GM12801 (cell line): ENCODE data around the gene SORBS1.

Experiments used
- CTCF ChIP-seq: IDR thresholded peaks from one replicate; pipeline ENCODE4 v1.5.1; 2011; ENCODE audit warnings: control low read depth; ENCODE audit not compliant: insufficient read length; ENCODE audit errors: extremely low read depth

SORBS1 gene

GRCh38 chr10:95295031-95295755 lies 266.0 kb downstream of the SORBS1 start:
- TF ChIP-seq CTCF = no peak

- no peak for TF ChIP-seq CTCF
Measured at GRCh38 chr10:95293631-95294030, 267.5 kb downstream of the SORBS1 start.

DNA sequence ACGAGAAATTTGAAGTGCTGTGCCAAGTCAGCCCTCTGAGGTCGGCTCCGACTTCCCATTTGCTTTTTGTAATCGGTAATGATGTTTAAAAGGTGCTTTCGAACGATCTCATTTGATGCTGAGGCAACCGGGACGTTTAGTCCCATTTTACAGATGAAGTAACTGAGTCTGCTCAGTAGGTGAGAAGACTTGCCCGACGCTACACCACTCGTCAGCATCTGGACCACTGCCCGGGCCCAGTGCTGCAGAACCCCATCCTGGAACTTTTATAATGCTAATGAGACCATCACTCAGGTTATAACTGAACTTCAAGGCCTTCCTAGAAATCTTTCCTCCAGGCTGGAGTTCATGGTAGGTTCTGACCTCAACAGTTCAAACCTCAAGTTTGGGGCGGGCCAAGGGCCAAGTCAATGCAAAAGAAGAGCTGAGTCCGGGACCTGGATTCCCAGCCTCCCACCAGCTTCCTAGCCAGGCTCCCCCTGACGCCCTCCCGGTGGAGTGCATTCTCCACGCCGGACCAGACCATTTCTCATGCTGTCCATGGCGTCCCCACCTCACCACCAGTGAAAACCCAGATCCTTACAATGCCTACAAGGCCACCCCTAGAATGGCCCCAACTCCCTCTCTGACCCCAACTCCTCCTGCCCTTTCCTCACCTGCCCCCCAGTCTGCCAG lies 269.7 kb downstream of the SORBS1 start:
- no peak for TF ChIP-seq CTCF

DNA sequence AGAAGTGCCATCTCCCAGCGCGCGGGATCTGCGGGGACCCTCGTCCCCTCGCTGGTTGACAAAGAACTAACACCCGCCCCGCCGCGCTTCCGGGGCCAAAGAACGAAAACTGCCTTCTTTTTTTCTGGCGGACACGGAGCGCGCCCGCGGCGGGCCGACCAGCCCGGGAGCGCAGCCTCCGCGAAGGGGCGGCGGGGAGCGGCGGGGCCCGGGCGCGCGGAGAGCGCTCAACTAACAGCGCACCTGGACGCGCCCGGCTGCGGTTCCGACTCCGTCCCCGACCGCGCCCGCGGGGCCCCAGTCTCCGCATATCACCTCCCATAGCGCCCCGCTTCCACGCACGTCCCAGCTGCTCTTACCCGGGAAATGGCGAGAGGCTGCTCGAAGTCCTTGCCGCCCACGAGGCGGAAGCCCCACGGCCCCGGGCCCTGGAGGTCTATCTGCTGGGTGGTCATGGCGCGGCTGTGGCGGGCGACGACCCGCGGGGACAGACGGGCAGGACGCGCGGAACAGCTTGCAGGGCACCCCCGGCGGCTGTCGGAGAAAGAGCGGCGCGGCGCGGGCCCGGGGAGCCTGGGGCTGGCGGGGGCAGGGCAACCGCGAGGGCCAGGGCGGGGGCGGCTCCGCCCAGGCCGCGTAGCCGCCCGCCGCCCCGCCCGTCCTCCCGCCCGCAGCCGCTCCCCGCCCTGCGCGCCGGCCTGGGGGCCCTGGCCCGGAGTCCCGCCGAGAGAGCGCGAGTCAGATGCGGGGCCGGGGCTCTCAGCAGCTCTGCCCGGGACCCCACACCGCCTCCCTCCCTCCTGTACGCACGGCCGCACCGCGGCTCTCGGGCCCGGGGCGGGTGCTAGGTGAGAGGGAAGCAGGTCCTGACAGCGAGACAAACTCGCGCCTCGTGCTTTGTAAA lies 270.5 kb downstream of the SORBS1 start, which contains the start of gene PDLIM1:
PDLIM1 (minus strand) TSS at position 543 of the 904 bp plus-strand sequence; CDS start at position 455, 88 bp downstream.
- TF ChIP-seq CTCF = no peak

GRCh38 chr10:95289921-95290421 lies 271.2 kb downstream of the SORBS1 start:
- TF ChIP-seq CTCF = no peak

GRCh38 chr10:95289003-95289920 lies 271.9 kb downstream of the SORBS1 start:
- no peak for TF ChIP-seq CTCF
